Ishikawa (cell line): ENCODE results near the gene ERCC6L2.

Experiments used
- CEBPB ChIP-seq: IDR thresholded peaks from 2 replicates; pipeline ENCODE4 v1.6.1; 2012
- CREB1 ChIP-seq: IDR thresholded peaks from 2 replicates; pipeline ENCODE4 v1.6.1; 2012; ENCODE audit warnings: low read depth
- EGR1 ChIP-seq: IDR thresholded peaks from 2 replicates; pipeline ENCODE4 v1.6.1; 2012
- EP300 ChIP-seq: IDR thresholded peaks from 2 replicates; pipeline ENCODE4 v1.6.1; 2012; ENCODE audit warnings: borderline replicate concordance
- FOXM1 ChIP-seq: IDR thresholded peaks from 2 replicates; pipeline ENCODE4 v1.6.1; 2012; ENCODE audit warnings: low read depth, borderline replicate concordance
- NFIC ChIP-seq: IDR thresholded peaks from 2 replicates; pipeline ENCODE4 v1.6.1; 2012
- RAD21 ChIP-seq: IDR thresholded peaks from 2 replicates; pipeline ENCODE4 v1.6.1; 2012; ENCODE audit warnings: low read depth
- TAF1 ChIP-seq: IDR thresholded peaks from 2 replicates; pipeline ENCODE4 v1.6.1; 2012; ENCODE audit warnings: low read depth, mild to moderate bottlenecking
- TCF12 ChIP-seq: IDR thresholded peaks from 2 replicates; pipeline ENCODE4 v1.6.1; 2012; ENCODE audit warnings: low read depth
- TEAD4 ChIP-seq: IDR thresholded peaks from 2 replicates; pipeline ENCODE4 v1.6.1; 2012
- YY1 ChIP-seq: IDR thresholded peaks from 2 replicates; pipeline ENCODE4 v1.6.1; 2012; ENCODE audit warnings: low read depth
- ZBTB7A ChIP-seq: IDR thresholded peaks from 2 replicates; pipeline ENCODE4 v1.6.1; 2012; ENCODE audit warnings: low read depth
- TF ChIP-seq, protein P1 (sequence below): IDR thresholded peaks from 2 replicates; pipeline ENCODE4 v1.6.1; 2012
- TF ChIP-seq, protein P2 (sequence below): IDR thresholded peaks from 2 replicates; pipeline ENCODE4 v1.6.1; 2012
- TF ChIP-seq, protein P3 (sequence below): IDR thresholded peaks from 2 replicates; pipeline ENCODE4 v1.6.1; 2012; ENCODE audit warnings: low read depth, mild to moderate bottlenecking

ERCC6L2 gene

DNA sequence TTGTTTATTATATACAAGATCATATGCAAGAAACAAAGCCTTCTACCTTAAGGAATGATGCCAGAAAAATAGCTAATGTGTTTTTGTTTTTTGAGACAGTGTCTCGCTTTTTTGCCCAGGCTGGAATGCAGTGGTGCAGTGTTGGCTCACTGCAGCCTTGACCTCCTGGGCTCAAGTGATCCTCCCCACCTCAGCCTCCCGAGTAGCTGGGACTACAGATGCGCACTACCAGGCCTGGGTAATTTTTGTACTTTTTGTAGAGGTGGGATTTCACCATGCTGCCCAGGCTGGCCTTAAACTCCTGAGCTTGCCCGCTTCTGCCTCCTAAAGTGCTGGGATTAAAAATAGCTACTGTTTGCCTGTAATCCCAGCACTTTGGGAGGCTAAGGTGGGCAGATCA, 15.1 kb downstream of the ERCC6L2 start:
- TF ChIP-seq FOXM1 (no peak), EGR1 (no peak), RAD21 (no peak)
- TF ChIP-seq, protein P1, sequence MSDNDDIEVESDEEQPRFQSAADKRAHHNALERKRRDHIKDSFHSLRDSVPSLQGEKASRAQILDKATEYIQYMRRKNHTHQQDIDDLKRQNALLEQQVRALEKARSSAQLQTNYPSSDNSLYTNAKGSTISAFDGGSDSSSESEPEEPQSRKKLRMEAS, result no peak

DNA sequence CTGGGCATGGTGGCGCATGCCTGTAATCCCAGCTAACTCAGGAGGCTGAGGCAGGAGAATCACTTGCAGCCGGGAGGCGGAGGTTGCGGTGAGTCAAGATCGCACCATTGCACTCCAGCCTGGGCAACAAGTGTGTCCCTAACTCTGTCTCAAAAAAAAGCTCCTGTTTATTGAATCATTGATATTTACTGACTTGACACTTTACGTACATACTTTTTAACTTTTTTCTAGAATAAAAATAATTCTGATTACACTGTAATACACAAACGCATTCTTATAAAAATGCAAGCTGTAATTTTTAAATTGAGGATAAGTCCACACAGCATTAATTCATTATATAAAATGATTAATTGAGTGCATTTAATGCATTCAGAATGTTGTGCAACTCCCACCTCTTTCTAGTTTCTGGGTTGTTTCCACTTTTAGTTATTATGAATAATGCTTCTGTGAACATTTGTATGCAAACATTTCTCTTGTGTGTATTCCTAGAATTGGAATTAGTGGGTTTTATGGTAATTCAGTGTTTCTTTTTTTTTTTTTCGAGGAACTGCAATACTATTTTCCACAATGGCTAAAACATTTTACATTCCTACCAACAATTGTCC, 15.7 kb downstream of the ERCC6L2 start:
- TF ChIP-seq CREB1, result no peak
- no peak for TF ChIP-seq EGR1
- no peak for TF ChIP-seq TAF1
- no peak for TF ChIP-seq TCF12
- TF ChIP-seq, protein P1, result no peak
- no peak for TF ChIP-seq ZBTB7A

DNA sequence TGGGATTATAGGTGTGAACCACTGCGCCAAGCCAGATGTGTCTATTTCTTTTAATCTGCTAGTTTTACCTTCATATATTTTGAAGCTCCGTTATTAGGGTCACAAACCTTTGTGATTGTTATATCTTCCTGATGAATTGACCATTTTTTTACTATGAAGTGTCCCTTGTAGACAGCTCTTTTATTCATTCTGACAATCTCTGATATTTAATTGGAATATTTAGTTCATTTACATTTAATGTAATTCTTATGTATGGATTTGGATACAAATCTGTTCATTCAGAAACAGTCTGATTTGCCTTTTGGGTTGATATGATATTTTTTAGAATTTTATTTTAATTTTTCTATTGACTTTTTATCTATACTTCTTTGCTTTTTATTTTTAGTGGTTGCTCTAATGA, 17.2 kb downstream of the ERCC6L2 start:
- TF ChIP-seq, protein P2, sequence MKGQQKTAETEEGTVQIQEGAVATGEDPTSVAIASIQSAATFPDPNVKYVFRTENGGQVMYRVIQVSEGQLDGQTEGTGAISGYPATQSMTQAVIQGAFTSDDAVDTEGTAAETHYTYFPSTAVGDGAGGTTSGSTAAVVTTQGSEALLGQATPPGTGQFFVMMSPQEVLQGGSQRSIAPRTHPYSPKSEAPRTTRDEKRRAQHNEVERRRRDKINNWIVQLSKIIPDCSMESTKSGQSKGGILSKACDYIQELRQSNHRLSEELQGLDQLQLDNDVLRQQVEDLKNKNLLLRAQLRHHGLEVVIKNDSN, result no peak
- TF ChIP-seq ZBTB7A, result no peak
- TF ChIP-seq TCF12, result no peak

DNA sequence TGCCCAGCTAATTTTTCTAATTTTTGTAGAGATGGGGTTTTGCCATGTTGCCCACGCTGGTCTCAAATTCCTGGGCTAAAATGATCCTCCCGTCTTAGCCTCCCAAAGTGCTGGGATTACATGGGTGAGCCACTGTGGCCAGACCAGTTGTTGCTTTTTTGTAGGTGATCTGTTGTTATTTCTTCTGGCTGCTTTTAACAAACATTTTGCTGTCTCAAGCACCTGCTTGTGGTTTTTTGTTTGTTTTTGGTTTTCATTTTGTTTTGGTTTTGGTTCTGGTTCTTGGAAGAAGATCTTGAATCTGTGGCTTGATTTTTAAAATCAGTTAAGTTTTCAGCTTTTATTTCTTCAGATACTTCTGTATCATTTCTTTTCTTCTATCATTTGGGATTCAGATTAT, 21.1 kb downstream of the ERCC6L2 start:
- TF ChIP-seq, protein P2, result no peak
- no peak for TF ChIP-seq RAD21
- TF ChIP-seq TCF12, result no peak
- no peak for TF ChIP-seq TEAD4
- no peak for TF ChIP-seq ZBTB7A
- TF ChIP-seq, protein P1, result no peak
- TF ChIP-seq EGR1, result no peak
- no peak for TF ChIP-seq CREB1
- no peak for TF ChIP-seq CEBPB
- TF ChIP-seq YY1, result no peak
- TF ChIP-seq TAF1, result no peak
- no peak for TF ChIP-seq NFIC

DNA sequence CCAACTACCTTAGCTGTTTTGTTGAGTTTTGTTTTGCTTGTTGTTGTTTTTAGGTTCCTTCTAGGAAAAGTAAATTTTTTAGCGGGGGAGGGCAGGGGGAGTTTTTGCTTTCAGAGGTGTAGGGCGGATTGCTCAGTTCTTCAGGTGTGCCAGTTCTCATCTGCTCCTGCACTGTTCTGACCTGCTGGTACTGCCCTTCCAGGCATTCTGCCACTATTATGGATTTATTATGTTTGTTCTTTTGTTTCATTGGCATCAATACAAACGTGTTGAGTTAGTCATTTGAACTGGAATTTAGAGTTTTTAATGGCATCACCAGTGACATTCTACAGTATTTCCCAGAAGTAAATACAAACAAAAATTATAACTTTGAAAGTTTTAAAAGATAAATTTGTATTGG, 26.0 kb downstream of the ERCC6L2 start:
- TF ChIP-seq, protein P2, result no peak
- TF ChIP-seq CREB1 (no peak), TEAD4 (no peak), FOXM1 (no peak), ZBTB7A (no peak), TCF12 (no peak)
- TF ChIP-seq, protein P3, sequence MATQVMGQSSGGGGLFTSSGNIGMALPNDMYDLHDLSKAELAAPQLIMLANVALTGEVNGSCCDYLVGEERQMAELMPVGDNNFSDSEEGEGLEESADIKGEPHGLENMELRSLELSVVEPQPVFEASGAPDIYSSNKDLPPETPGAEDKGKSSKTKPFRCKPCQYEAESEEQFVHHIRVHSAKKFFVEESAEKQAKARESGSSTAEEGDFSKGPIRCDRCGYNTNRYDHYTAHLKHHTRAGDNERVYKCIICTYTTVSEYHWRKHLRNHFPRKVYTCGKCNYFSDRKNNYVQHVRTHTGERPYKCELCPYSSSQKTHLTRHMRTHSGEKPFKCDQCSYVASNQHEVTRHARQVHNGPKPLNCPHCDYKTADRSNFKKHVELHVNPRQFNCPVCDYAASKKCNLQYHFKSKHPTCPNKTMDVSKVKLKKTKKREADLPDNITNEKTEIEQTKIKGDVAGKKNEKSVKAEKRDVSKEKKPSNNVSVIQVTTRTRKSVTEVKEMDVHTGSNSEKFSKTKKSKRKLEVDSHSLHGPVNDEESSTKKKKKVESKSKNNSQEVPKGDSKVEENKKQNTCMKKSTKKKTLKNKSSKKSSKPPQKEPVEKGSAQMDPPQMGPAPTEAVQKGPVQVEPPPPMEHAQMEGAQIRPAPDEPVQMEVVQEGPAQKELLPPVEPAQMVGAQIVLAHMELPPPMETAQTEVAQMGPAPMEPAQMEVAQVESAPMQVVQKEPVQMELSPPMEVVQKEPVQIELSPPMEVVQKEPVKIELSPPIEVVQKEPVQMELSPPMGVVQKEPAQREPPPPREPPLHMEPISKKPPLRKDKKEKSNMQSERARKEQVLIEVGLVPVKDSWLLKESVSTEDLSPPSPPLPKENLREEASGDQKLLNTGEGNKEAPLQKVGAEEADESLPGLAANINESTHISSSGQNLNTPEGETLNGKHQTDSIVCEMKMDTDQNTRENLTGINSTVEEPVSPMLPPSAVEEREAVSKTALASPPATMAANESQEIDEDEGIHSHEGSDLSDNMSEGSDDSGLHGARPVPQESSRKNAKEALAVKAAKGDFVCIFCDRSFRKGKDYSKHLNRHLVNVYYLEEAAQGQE, result no peak

DNA sequence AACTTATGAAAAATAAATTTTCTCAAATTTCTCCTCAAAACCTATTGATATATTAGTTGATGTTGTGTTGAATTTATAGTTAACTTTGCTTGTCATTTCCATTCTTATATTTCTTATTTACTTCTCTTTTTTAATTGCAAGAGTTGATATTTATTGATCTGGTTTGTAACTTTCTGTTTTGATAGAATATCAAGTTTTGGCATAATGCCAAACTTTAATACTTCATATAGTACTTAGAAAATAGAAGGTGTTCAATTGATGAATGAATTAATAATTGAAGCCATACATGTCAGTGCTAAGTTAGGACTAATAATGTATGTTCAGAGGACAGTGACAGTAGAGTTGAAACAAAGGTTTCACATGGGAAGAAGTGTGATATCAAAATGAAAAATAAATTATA, 27.9 kb downstream of the ERCC6L2 start:
- no peak for TF ChIP-seq YY1
- no peak for TF ChIP-seq RAD21
- TF ChIP-seq FOXM1, result no peak
- TF ChIP-seq TCF12, result no peak
- TF ChIP-seq NFIC, result peak; percentile 50; the same call in 1 of the 2 replicates
- TF ChIP-seq, protein P1, result no peak
- TF ChIP-seq, protein P2, result no peak
- TF ChIP-seq CEBPB, result no peak

DNA sequence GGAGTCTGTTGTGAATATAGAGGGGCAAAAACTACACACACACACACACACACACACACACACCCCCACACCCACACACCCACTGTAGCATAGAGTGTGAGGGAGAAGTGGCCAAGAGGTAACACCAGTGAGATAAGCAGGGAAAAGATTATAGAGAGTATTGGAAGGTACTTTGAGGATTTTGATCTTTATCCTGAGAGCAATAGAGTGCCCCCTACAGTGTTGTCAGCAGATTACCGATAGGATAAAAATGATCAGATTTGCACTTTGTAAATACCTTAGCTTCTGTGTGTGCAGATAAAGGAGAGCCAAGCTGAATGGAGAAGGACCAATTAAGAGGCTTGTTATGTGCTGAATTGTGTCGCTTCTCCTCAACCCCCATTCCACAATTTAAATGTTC, 32.3 kb downstream of the ERCC6L2 start:
- TF ChIP-seq RAD21 (no peak), EGR1 (no peak), EP300 (no peak), NFIC (no peak), TEAD4 (no peak), FOXM1 (no peak), YY1 (no peak), TCF12 (no peak), CREB1 (no peak), CEBPB (no peak), TAF1 (no peak), ZBTB7A (no peak)
- TF ChIP-seq, protein P3, result no peak
- TF ChIP-seq, protein P1, result no peak
- TF ChIP-seq, protein P2, result no peak
